ENCODE data around the gene JPT1. TPM values are rescaled to one million over a fixed set of nuclear protein-coding genes. Genes with fewer than 3 reads are reported as not detected.

JPT1 gene
- polyA plus RNA-seq, 1 of the 3 experiments (the other 2 are of a cell fraction), result 490 TPM

DNA sequence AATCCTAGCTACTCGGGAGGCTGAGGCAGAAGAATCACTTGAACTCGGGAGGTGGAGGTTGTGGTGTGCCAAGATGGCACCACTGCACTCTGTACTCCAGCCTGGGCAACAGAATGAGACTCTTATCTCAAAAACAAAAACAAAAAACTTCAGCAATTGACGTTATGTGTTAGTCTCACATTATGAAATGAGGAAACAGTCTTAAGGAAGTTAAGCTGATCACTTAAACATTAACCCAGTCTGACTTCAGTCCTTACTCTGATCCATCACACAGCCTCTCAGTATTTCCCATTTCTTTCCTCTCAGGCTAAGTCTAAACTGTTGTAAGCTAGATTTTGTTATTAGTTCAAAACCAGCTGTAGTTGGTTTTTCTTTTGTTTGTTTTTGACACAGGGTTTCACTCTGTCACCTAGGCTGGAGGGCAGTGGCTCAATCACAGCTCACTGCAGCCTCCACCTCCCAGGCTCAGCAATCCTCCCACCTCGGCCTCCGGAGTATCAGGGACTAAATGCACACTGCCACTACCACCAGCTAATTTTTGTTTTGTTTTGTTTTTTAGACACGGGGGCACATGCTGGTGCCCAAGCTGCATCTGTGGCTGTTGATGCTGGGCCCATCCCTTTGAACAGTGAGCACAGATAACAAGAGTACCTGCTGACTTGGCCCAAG lies 6.3 kb downstream of the JPT1 start (continued):
- TF ChIP-seq, protein P1, sequence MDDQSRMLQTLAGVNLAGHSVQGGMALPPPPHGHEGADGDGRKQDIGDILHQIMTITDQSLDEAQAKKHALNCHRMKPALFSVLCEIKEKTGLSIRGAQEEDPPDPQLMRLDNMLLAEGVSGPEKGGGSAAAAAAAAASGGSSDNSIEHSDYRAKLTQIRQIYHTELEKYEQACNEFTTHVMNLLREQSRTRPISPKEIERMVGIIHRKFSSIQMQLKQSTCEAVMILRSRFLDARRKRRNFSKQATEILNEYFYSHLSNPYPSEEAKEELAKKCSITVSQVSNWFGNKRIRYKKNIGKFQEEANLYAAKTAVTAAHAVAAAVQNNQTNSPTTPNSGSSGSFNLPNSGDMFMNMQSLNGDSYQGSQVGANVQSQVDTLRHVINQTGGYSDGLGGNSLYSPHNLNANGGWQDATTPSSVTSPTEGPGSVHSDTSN (IDR thresholded peaks at IDR 0.05), result no peak
- TF ChIP-seq, protein P2, sequence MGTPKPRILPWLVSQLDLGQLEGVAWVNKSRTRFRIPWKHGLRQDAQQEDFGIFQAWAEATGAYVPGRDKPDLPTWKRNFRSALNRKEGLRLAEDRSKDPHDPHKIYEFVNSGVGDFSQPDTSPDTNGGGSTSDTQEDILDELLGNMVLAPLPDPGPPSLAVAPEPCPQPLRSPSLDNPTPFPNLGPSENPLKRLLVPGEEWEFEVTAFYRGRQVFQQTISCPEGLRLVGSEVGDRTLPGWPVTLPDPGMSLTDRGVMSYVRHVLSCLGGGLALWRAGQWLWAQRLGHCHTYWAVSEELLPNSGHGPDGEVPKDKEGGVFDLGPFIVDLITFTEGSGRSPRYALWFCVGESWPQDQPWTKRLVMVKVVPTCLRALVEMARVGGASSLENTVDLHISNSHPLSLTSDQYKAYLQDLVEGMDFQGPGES (IDR thresholded peaks at IDR 0.05; ENCODE audit: low read depth, low read length), result no peak
- TF ChIP-seq MXI1 (IDR thresholded peaks at IDR 0.05; ENCODE audit: low read depth, low read length) (no peak), NRF1 (IDR thresholded peaks at IDR 0.05; ENCODE audit: low read depth, low read length) (no peak), FOXJ3 (CRISPR knock-in tag; IDR thresholded peaks at IDR 0.05) (no peak)

GRCh38 chr17:75146592-75146991 lies 7.7 kb downstream of the JPT1 start:
- POLR2A ChIA-PET, result no interaction called here
- no peaks in the 10 kb centered on the region for H3K9me3 ChIP-seq
- no peaks in the 10 kb centered on the region for H3K9me2 ChIP-seq
- H3K36me3 ChIP-seq (replicated peaks in 1 of 2; ENCODE audit: control insufficient read depth in 1 of 2, insufficient read depth in 2 of 2, low read length in 1 of 2), result peaks cover 53 to 72% of the 10 kb centered on the region in 2 experiments
- H3K9ac ChIP-seq, result no peak overlapping the region
- peaks cover 53% of the 10 kb centered on the region for H4K20me1 ChIP-seq (ENCODE audit: insufficient read depth)
- no peaks in the 10 kb centered on the region; a peak in 2 of 4 replicates for H3K4me1 ChIP-seq (ENCODE audit: control insufficient read depth in 1 of 2, insufficient read depth in 2 of 2, low read depth in 1 of 2, low read length in 1 of 2)
- TF ChIP-seq, protein P3, sequence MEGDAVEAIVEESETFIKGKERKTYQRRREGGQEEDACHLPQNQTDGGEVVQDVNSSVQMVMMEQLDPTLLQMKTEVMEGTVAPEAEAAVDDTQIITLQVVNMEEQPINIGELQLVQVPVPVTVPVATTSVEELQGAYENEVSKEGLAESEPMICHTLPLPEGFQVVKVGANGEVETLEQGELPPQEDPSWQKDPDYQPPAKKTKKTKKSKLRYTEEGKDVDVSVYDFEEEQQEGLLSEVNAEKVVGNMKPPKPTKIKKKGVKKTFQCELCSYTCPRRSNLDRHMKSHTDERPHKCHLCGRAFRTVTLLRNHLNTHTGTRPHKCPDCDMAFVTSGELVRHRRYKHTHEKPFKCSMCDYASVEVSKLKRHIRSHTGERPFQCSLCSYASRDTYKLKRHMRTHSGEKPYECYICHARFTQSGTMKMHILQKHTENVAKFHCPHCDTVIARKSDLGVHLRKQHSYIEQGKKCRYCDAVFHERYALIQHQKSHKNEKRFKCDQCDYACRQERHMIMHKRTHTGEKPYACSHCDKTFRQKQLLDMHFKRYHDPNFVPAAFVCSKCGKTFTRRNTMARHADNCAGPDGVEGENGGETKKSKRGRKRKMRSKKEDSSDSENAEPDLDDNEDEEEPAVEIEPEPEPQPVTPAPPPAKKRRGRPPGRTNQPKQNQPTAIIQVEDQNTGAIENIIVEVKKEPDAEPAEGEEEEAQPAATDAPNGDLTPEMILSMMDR (IDR thresholded peaks at IDR 0.05), result no peak
- TF ChIP-seq POLR2AphosphoS5 (IDR thresholded peaks at IDR 0.05; ENCODE audit: low read depth, low read length), result peak; percentile 10; the same call in 1 of the 2 replicates
- no peak for DNase-seq
- H3K79me2 ChIP-seq (ENCODE audit: insufficient read depth), result peaks cover 96% of the 10 kb centered on the region
- CTCF ChIA-PET, result interaction anchor here (2.1 to 2.7 kb wide), 2 partner anchors 16 to 32 kb away, joined by 8 to 16 read pairs; partner anchors contain the start of gene NT5C
- no peak overlapping the region for H3K4me3 ChIP-seq (ENCODE audit: low read depth in 2 of 2, low read length in 1 of 2)
- no peak overlapping the region for H3K27ac ChIP-seq (ENCODE audit: low read depth in 2 of 2, low read length in 1 of 2)
- no peak overlapping the region for H2AFZ ChIP-seq (ENCODE audit: low read depth)
- H3K4me2 ChIP-seq, result no peak overlapping the region
- H3K27me3 ChIP-seq (ENCODE audit: insufficient read depth), result no peaks in the 10 kb centered on the region
- H3F3A ChIP-seq (replicated peaks; ENCODE audit: insufficient read depth), result peaks cover 46% of the 10 kb centered on the region
- WGBS (ENCODE audit: low lambda C conversion rate), result 87% methylated on average over 3 of the region's 3 CpGs

DNA sequence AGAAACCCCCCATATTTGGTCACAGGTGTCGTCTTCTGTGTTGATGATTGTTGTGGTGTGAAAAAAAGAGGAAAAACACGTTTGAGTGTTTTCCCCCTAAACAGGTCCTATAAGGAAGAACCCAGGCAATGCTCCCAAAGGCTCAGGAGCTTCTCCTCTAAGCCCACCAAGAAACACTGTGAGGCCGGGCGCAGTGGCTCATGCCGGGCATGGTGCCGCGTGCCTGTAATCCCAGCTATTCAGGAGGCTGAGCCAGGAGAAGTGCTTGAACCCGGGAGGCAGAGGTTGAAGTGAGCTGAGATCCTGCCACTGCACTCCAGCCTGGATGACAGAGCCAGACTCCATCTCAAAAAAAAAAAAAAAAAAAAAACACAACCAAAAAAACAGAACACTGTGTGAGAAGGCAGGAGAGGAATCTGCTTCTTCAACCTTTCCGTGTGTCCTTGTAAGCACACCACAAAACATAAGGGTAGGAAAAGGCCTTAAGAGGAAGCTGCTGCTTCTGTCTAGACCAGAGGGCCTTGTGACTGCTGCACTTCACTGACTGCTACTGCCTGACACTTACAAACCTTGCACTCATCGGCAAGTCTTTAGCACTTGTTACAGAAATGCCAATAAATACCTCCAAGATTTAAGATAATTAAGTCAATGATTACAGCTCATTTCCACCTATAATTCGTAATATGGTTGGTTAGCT lies 9.3 kb downstream of the JPT1 start:
- Histone ChIP-seq H3F3A (replicated peaks; ENCODE audit: insufficient read depth) (peaks cover 62% of the 10 kb centered on the region), H3K9ac (no peak overlapping the region), H3K27ac (ENCODE audit: low read depth in 2 of 2, low read length in 1 of 2) (no peak overlapping the region), H3K9me2 (no peaks in the 10 kb centered on the region), H3K4me3 (ENCODE audit: low read depth in 2 of 2, low read length in 1 of 2) (no peak overlapping the region), H4K20me1 (ENCODE audit: insufficient read depth) (peaks cover 44% of the 10 kb centered on the region), H3K4me2 (no peak overlapping the region), H3K36me3 (replicated peaks in 1 of 2; ENCODE audit: control insufficient read depth in 1 of 2, insufficient read depth in 2 of 2, low read length in 1 of 2) (peaks cover 60 to 89% of the 10 kb centered on the region in 2 experiments), H2AFZ (ENCODE audit: low read depth) (no peak overlapping the region), H3K4me1 (ENCODE audit: control insufficient read depth in 1 of 2, insufficient read depth in 2 of 2, low read depth in 1 of 2, low read length in 1 of 2) (no peaks in the 10 kb centered on the region; a peak in 1 of 4 replicates), H3K9me3 (no peaks in the 10 kb centered on the region), H3K79me2 (ENCODE audit: insufficient read depth) (peaks cover 96% of the 10 kb centered on the region), H3K27me3 (ENCODE audit: insufficient read depth) (no peaks in the 10 kb centered on the region)
- ChIA-PET POLR2A (interaction anchor here (2.1 kb wide), 1 partner anchor 9 kb away, joined by 14 read pairs; the partner anchor contains the start of gene JPT1), CTCF (interaction anchor here (0.8 to 2.1 kb wide), 8 partner anchors 8 to 57 kb away, joined by 3 to 16 read pairs (median 6); partner anchors contain the start of gene NT5C)
- 88% methylated on average over 11 of the region's 11 CpGs for WGBS (ENCODE audit: low lambda C conversion rate)
- DNase-seq, result no peak
- TF ChIP-seq YY1 (IDR thresholded peaks at IDR 0.05; ENCODE audit: low read depth) (no peak), NRF1 (IDR thresholded peaks at IDR 0.05; ENCODE audit: low read depth, low read length) (no peak), TEAD4 (IDR thresholded peaks at IDR 0.05; ENCODE audit: borderline replicate concordance, insufficient read depth) (no peak), RXRA (IDR thresholded peaks at IDR 0.05; ENCODE audit: borderline replicate concordance, low read depth) (no peak), TCF12 (IDR thresholded peaks at IDR 0.05) (no peak), SIN3A (IDR thresholded peaks at IDR 0.05; ENCODE audit: borderline replicate concordance, low read depth, low read length) (no peak), JUND (IDR thresholded peaks at IDR 0.05) (no peak), SMC3 (IDR thresholded peaks at IDR 0.05; ENCODE audit: low read depth, low read length) (no peak), CHD2 (IDR thresholded peaks at IDR 0.05; ENCODE audit: low read length, partially characterized antibody) (no peak), FOXM1 (IDR thresholded peaks at IDR 0.05; ENCODE audit: low read depth) (no peak)
- TF ChIP-seq, protein P2 (IDR thresholded peaks at IDR 0.05; ENCODE audit: low read depth, low read length), result no peak
- TF ChIP-seq, protein P4, sequence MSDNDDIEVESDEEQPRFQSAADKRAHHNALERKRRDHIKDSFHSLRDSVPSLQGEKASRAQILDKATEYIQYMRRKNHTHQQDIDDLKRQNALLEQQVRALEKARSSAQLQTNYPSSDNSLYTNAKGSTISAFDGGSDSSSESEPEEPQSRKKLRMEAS (IDR thresholded peaks at IDR 0.05; ENCODE audit: low read depth), result no peak
